Measurements from ENCODE around the gene SCRN1. TPM values are rescaled to one million over a fixed set of nuclear protein-coding genes. Genes with fewer than 3 reads are reported as not detected.

Gene SCRN1
- total RNA-seq, 2 experiments from 2014 or later, result 3.8 to 4.4 TPM

Other genes with a start within 250 kb of the SCRN1 start
- not detected for gene WIPF3, start 183.3 kb downstream of the SCRN1 start, total RNA-seq
- 1 to 10 TPM; 7.2 to 8.3 TPM for gene FKBP14, start 36.9 kb upstream of the SCRN1 start, total RNA-seq
- 10 to 100 TPM in 1 of 2 experiments, 1 to 10 TPM in 1; 9.0 to 11.1 TPM for gene PLEKHA8, start 38.6 kb upstream of the SCRN1 start, total RNA-seq
- gene MTURN, start 145.2 kb upstream of the SCRN1 start, total RNA-seq, result 1 to 10 TPM; 4.2 TPM